Naive thymus-derived CD4-positive, alpha-beta T cell (primary cell): ENCODE data around the gene ATP6V1G3. TPM values are rescaled to one million over a fixed set of nuclear protein-coding genes. Genes with fewer than 3 reads are reported as not detected.

Experiments
- ATAC-seq: fragments of 150-1000 bp; cut with Tn5 transposase; 2 replicates; pipeline ENCODE4 v1.10.0; 2021; ENCODE audit warnings: mild to moderate bottlenecking, moderate library complexity
- CTCF ChIA-PET: fragments of 350-600 bp; sonication (Branson Sonifier 250); formaldehyde crosslinking; loops from one replicate; lab custom pipeline; 2021; ENCODE audit warnings: antibody characterized with exemption; lab: Charles Lee
- POLR2A ChIA-PET: fragments of 350-600 bp; sonication (Branson Sonifier 250); formaldehyde crosslinking; loops from one replicate; lab custom pipeline; 2021; ENCODE audit warnings: antibody characterized with exemption, inconsistent platforms; lab: Charles Lee
- DNase-seq, 9 donors: peaks; one replicate each; pipeline versions ENCODE4 v3.0.0 to v3.0.0-alpha.2; 2020 to 2022; ENCODE audit warnings: mixed read lengths in 1 of 9
- H3K27ac ChIP-seq: one replicate; pipeline ENCODE4 v1.7.0; 2013; ENCODE audit warnings: mild to moderate bottlenecking, low read depth, low read length, moderate library complexity
- H3K27me3 ChIP-seq, 2 donors: one replicate each; pipeline ENCODE4 v1.7.0; 2013; ENCODE audit warnings: low read length in 2 of 2, mild to moderate bottlenecking in 2 of 2, moderate library complexity in 2 of 2; ENCODE audit not compliant: control insufficient read depth in 2 of 2, insufficient read depth in 2 of 2
- H3K36me3 ChIP-seq, 3 experiments: 1 replicate in 2 of 3; 2 replicates in 1 of 3; pipeline ENCODE4 v1.7.0; 2013; ENCODE audit warnings: low read length in 3 of 3, mild to moderate bottlenecking in 3 of 3, moderate library complexity in 1 of 3; ENCODE audit not compliant: insufficient read depth in 3 of 3, control insufficient read depth in 2 of 3
- H3K4me1 ChIP-seq, 2 donors: one replicate each; pipeline ENCODE4 v1.7.0; 2013; ENCODE audit warnings: low read length in 2 of 2, mild to moderate bottlenecking in 2 of 2, moderate library complexity in 1 of 2; ENCODE audit not compliant: control insufficient read depth in 2 of 2, insufficient read depth in 2 of 2
- H3K4me3 ChIP-seq: 2 replicates; pipeline ENCODE4 v1.7.0; 2013; ENCODE audit warnings: mild to moderate bottlenecking, low read length
- H3K9me3 ChIP-seq, 3 experiments: 1 replicate in 2 of 3; 2 replicates in 1 of 3; pipeline ENCODE4 v1.7.0; 2013; ENCODE audit warnings: low read length in 3 of 3; ENCODE audit not compliant: control insufficient read depth in 2 of 3
- H3K27ac Mint-ChIP-seq, 9 donors: one replicate each; pipeline ENCODE4 v1.8.0; 2020 to 2022; ENCODE audit warnings: mixed read lengths in 9 of 9, mild to moderate bottlenecking in 8 of 9, moderate library complexity in 5 of 9, inconsistent platforms in 2 of 9
- H3K27me3 Mint-ChIP-seq, 5 donors: one replicate each; pipeline ENCODE4 v1.8.0; 2021 to 2022; ENCODE audit warnings: mixed read lengths in 5 of 5, mild to moderate bottlenecking in 1 of 5
- H3K36me3 Mint-ChIP-seq, 5 donors: one replicate each; pipeline ENCODE4 v1.8.0; 2020 to 2022; ENCODE audit warnings: mixed read lengths in 5 of 5, mild to moderate bottlenecking in 3 of 5, inconsistent platforms in 1 of 5
- H3K4me1 Mint-ChIP-seq, 7 donors: one replicate each; pipeline ENCODE4 v1.8.0; 2020 to 2022; ENCODE audit warnings: mixed read lengths in 7 of 7, mild to moderate bottlenecking in 3 of 7, inconsistent platforms in 1 of 7
- H3K4me3 Mint-ChIP-seq, 10 donors: one replicate each; pipeline ENCODE4 v1.8.0; 2020 to 2022; ENCODE audit warnings: mild to moderate bottlenecking in 10 of 10, mixed read lengths in 10 of 10, moderate library complexity in 6 of 10, inconsistent platforms in 2 of 10
- H3K9me3 Mint-ChIP-seq, 11 donors: one replicate each; pipeline ENCODE4 v1.8.0; 2020 to 2022; ENCODE audit warnings: mixed read lengths in 11 of 11, mild to moderate bottlenecking in 4 of 11, inconsistent platforms in 1 of 11, moderate library complexity in 1 of 11
- intact Hi-C, 2 donors: fragments of 100-400 bp; cut with micrococcal nuclease; formaldehyde crosslinking; loops; one replicate each; pipeline ENCODE4 v1.15.1; 2023
- polyA plus RNA-seq, 2 donors: library from polyadenylated mRNA; unstranded; fragments of 300-500 nt; fragmentation: Illumina TruSeq; gene quantifications; one replicate each; pipeline ENCODE4 v1.2.3, GENCODE V29; 2021
- total RNA-seq, 6 experiments: library from RNA in 5 of 6; stranded (reverse) in 5 of 6; gene quantifications; 1 replicate in 5 of 6; 2 replicates in 1 of 6; pipeline ENCODE4 v1.2.3 and lab custom pipeline; 2021 to 2026

Gene ATP6V1G3
- total and polyA plus RNA-seq, 7 experiments from 2014 or later, result not detected

- intact Hi-C loops, result loop anchor here in 1 of 2 donors (5.0 kb wide), 1 partner anchor 37 kb away; no protein-coding TSS in a partner anchor
- Histone ChIP-seq H3K4me1 (peaks cover 54 to 79% of the 10 kb centered on the region in 2 donors), H3K36me3 (no peaks in the 10 kb centered on the region), H3K27ac (peak overlapping the region; percentile 20), H3K9me3 (no peaks in the 10 kb centered on the region), H3K27me3 (no peaks in the 10 kb centered on the region), H3K4me3 (no peak overlapping the region)
- ChIA-PET CTCF (interaction anchor here (0.9 kb wide), 1 partner anchor 123 kb away, joined by 3 read pairs; no protein-coding TSS in a partner anchor), POLR2A (interaction anchor here (1.0 to 2.7 kb wide), 8 partner anchors 9 to 61 kb away, joined by 3 to 11 read pairs (median 6); no protein-coding TSS in a partner anchor)
- H3K4me3 Mint-ChIP-seq, result peak overlapping the region in 4 of 10 donors; percentile 4 to 80 (median 66)
- H3K4me1 Mint-ChIP-seq, result peaks cover 43 to 91% (median 80%) of the 10 kb centered on the region in 7 donors
- ATAC-seq (no peak), DNase-seq (no peak)
- H3K27me3 Mint-ChIP-seq, result no peaks in the 10 kb centered on the region
- H3K36me3 Mint-ChIP-seq, result peaks cover 0 to 12% (median 0%) of the 10 kb centered on the region in 5 donors
- H3K9me3 Mint-ChIP-seq, result peaks cover 0 to 2% (median 0%) of the 10 kb centered on the region in 11 donors
- H3K27ac Mint-ChIP-seq, result peak overlapping the region in 8 of 9 donors; percentile 68 to 95 (median 83)
These were observed 18.9 kb upstream of the ATP6V1G3 start for GRCh38 chr1:198559362-198559761.

DNA sequence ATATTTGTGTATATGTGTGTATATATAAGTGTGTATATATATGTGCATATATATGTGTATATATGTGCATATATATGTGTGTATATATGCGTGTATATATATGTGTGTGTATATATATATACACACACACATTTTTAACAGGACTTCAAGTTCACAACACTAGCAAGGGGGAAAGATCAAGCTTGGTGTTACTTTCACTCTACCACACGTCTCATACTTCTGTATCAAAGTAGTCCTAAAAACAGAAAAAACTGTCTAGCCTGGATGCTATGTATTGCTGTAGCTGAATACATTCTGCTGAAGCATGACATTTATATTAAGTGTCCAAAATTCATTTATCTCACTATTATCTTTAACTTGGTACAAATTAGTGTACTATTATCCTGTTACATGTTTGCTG is 17.9 kb upstream of the ATP6V1G3 start:
- Mint-ChIP-seq H3K36me3 (peaks cover 0 to 8% (median 0%) of the 10 kb centered on the region in 5 donors), H3K27ac (peak overlapping the region in 8 of 9 donors; percentile 68 to 95 (median 82)), H3K4me3 (peak overlapping the region in 7 of 10 donors; percentile 1 to 80 (median 48)), H3K27me3 (no peaks in the 10 kb centered on the region), H3K9me3 (peaks cover 0 to 2% (median 0%) of the 10 kb centered on the region in 11 donors), H3K4me1 (peaks cover 46 to 91% (median 80%) of the 10 kb centered on the region in 7 donors)
- no peak for ATAC-seq
- Histone ChIP-seq H3K27ac (peak overlapping the region; percentile 20), H3K4me1 (peaks cover 53 to 78% of the 10 kb centered on the region in 2 donors), H3K4me3 (no peak overlapping the region), H3K36me3 (no peaks in the 10 kb centered on the region), H3K27me3 (no peaks in the 10 kb centered on the region), H3K9me3 (no peaks in the 10 kb centered on the region)
- intact Hi-C loops, result loop anchor here in 1 of 2 donors (5.0 kb wide), 1 partner anchor 36 kb away; no protein-coding TSS in a partner anchor
- no peak for DNase-seq
- ChIA-PET CTCF (no interaction called here), POLR2A (interaction anchor here (0.5 to 2.6 kb wide), 4 partner anchors 10 to 63 kb away, joined by 3 to 13 read pairs (median 4); no protein-coding TSS in a partner anchor)

- peak overlapping the region; percentile 51 to 95 (median 87) for H3K27ac Mint-ChIP-seq
- H3K4me1 Mint-ChIP-seq, result peaks cover 52 to 94% (median 89%) of the 10 kb centered on the region in 7 donors
- Histone ChIP-seq H3K36me3 (no peaks in the 10 kb centered on the region), H3K27me3 (no peaks in the 10 kb centered on the region), H3K27ac (peak overlapping the region; percentile 59), H3K9me3 (no peaks in the 10 kb centered on the region), H3K4me1 (peaks cover 65 to 71% of the 10 kb centered on the region in 2 donors), H3K4me3 (peak overlapping the region; percentile 21)
- peaks cover 0 to 2% (median 0%) of the 10 kb centered on the region in 11 donors for H3K9me3 Mint-ChIP-seq
- H3K36me3 Mint-ChIP-seq, result peaks cover 0 to 3% (median 0%) of the 10 kb centered on the region in 5 donors
- POLR2A ChIA-PET, result interaction anchor here (0.7 to 2.6 kb wide), 16 partner anchors 9 to 126 kb away, joined by 3 to 13 read pairs (median 4); partner anchors contain the start of genes ATP6V1G3 and PTPRC
- no peaks in the 10 kb centered on the region for H3K27me3 Mint-ChIP-seq
- intact Hi-C loops, result loop anchor here (1.0 to 5.0 kb wide), 14 partner anchors 8 to 129 kb away; partner anchors contain the start of gene PTPRC (in 1 of the 2)
- CTCF ChIA-PET, result interaction anchor here (0.6 to 1.1 kb wide), 4 partner anchors 17 to 128 kb away, joined by 3 read pairs; partner anchors contain the start of gene ATP6V1G3
- peak; percentile 95 for ATAC-seq
- DNase-seq, result peak; percentile 12 to 90 (median 82)
- H3K4me3 Mint-ChIP-seq, result peak overlapping the region; percentile 63 to 89 (median 74)
These were observed 16.5 kb upstream of the ATP6V1G3 start for GRCh38 chr1:198556971-198557370.

GRCh38 chr1:198552668-198553416 is 12.4 kb upstream of the ATP6V1G3 start:
- ATAC-seq (no peak), DNase-seq (no peak)
- Histone ChIP-seq H3K4me1 (peaks cover 40 to 45% of the 10 kb centered on the region in 2 donors), H3K4me3 (no peak overlapping the region), H3K27ac (no peak overlapping the region), H3K9me3 (no peaks in the 10 kb centered on the region), H3K27me3 (no peaks in the 10 kb centered on the region), H3K36me3 (no peaks in the 10 kb centered on the region)
- peak overlapping the region in 3 of 10 donors; percentile 34 to 52 (median 42) for H3K4me3 Mint-ChIP-seq
- no peaks in the 10 kb centered on the region for H3K27me3 Mint-ChIP-seq
- intact Hi-C loops, result loop anchor here in 1 of 2 donors (1.0 kb wide), 2 partner anchors 9 to 12 kb away; no protein-coding TSS in a partner anchor
- peak overlapping the region in 6 of 9 donors; percentile 60 to 90 (median 86) for H3K27ac Mint-ChIP-seq
- peaks cover 0 to 3% (median 0%) of the 10 kb centered on the region in 5 donors for H3K36me3 Mint-ChIP-seq
- H3K9me3 Mint-ChIP-seq, result peaks cover 0 to 8% (median 0%) of the 10 kb centered on the region in 11 donors
- peaks cover 42 to 90% (median 74%) of the 10 kb centered on the region in 7 donors for H3K4me1 Mint-ChIP-seq
- POLR2A ChIA-PET, result interaction anchor here (1.5 to 2.3 kb wide), 2 partner anchors 29 to 68 kb away, joined by 4 to 6 read pairs; no protein-coding TSS in a partner anchor
- CTCF ChIA-PET, result interaction anchor here (1.2 to 3.0 kb wide), 3 partner anchors 15 to 69 kb away, joined by 3 to 9 read pairs (median 3); no protein-coding TSS in a partner anchor

GRCh38 chr1:198550941-198551524 is 10.6 kb upstream of the ATP6V1G3 start:
- H3K4me1 Mint-ChIP-seq, result peaks cover 26 to 77% (median 57%) of the 10 kb centered on the region in 7 donors
- Histone ChIP-seq H3K27ac (no peak overlapping the region), H3K4me3 (no peak overlapping the region), H3K27me3 (no peaks in the 10 kb centered on the region), H3K9me3 (peaks cover 0 to 2% (median 0%) of the 10 kb centered on the region in 3 experiments), H3K4me1 (peaks cover 25 to 31% of the 10 kb centered on the region in 2 donors), H3K36me3 (no peaks in the 10 kb centered on the region)
- ChIA-PET POLR2A (interaction anchor here (0.8 to 1.8 kb wide), 5 partner anchors 10 to 99 kb away, joined by 3 to 12 read pairs (median 4); partner anchors contain the start of gene ATP6V1G3), CTCF (interaction anchor here (0.7 to 3.0 kb wide), 3 partner anchors 15 to 88 kb away, joined by 3 to 9 read pairs (median 3); partner anchors contain the start of gene PTPRC)
- H3K4me3 Mint-ChIP-seq, result no peak overlapping the region
- H3K27ac Mint-ChIP-seq, result peak overlapping the region in 3 of 9 donors; percentile 36 to 59 (median 51)
- no peak for ATAC-seq
- intact Hi-C loops, result no loop called here
- DNase-seq, result no peak
- H3K27me3 Mint-ChIP-seq, result no peaks in the 10 kb centered on the region
- peaks cover 2 to 22% (median 10%) of the 10 kb centered on the region in 11 donors for H3K9me3 Mint-ChIP-seq
- H3K36me3 Mint-ChIP-seq, result peaks cover 5 to 12% (median 10%) of the 10 kb centered on the region in 5 donors
